HuH-7.5 (cell line): ENCODE results near the gene KCNC1.
A peak's percentile ranks its signal among the peaks of the same experiment; 100 is the strongest.

ENCODE experiments used
- DNase-seq: peaks from one replicate; pipeline ENCODE4 v3.0.0; 2011; ENCODE audit warnings: low spot score

KCNC1 gene

DNA sequence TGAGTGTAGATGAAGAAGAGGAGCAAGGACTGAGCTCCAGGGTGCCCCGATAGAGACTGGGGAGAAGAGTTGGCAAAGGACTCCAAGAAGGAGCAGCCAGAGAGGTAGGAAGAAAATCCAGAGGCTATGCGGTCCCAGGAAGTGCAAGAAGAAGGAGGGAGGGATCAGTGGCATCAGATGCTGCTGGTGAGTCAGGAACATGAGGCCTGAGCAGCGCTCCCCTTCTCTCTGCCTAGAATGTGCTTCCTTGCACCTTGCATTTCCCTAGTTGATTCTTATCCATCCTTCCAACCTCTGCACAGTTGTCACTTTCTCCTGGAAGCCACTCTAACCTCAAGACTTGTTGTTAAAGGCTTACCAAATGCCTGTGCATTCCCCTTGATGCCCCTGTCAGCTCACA is 21.3 kb downstream of the KCNC1 start:
- no peak for DNase-seq

- DNase-seq = peak; percentile 87
Measured at GRCh38 chr11:17760102-17761029, 25.8 kb downstream of the KCNC1 start.

GRCh38 chr11:17762309-17762974 is 27.9 kb downstream of the KCNC1 start:
- DNase-seq = no peak

DNA sequence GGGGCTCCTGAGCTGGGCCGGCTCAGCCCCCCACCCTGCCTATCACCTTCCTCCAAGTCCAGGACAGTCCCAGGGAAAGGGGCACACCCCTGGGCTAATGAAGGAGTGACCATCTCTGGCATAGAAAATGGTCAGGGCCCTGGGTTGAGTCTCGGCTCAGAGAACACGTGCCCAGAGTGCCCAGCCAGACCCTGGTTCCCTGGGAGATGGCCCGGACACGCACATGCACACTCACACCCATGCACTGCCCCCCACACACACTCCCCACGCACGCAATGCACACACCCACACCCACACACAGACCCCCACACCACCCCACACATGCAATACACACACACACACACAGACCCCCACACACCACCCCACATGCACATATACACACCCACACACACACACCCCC is 28.7 kb downstream of the KCNC1 start:
- DNase-seq = no peak

DNA sequence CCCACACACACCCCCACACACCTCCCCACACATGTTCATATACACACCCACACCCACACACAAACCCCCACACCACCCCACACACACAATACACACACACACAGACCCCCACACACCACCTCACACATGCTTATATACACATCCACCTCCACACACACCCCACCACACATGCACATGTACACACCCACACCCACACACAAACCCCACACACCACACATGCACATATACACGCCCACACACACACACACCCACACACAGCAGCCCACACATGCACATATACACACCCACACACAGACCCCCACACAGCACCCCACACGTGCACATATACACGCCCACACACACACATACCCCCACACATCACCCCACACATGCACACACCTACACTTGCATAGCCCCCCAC is 29.1 kb downstream of the KCNC1 start:
- DNase-seq = no peak

DNA sequence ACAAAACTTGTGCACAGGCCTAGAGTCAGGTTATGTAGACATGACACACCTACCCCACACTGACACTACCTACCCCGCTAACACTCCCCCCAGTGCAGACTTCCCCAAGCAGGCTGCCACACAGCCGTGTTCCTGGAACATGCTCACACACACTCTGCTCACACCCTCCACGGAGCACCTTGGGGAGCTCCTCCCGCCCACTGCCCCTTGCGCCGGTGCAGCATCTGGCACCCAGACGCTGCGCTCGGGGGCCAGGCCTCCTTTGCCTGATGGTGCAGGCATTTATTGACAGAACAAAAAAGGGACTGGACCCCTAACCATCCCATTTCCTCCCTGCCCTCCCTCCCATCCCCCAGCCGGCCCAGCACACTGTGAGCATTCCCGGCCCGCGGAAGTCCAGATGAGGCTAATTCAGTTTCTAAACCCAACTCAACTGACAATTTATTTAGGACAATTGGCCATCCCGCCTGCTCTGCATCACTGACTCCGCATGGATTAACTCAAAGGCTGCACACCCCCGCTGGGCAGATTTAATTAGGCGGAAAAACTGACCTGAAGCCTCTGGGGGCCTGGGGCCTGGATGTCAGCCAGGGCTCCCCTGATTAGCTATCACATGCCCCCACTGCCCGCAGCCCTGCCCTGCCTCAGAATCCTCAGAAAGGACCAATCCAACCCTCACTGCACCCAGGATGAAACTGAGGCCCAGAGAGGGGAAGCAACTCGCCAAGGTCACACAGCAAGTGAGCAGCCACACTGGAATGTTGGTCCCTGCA is 30.1 kb downstream of the KCNC1 start:
- no peak for DNase-seq

GRCh38 chr11:17765356-17766072 is 30.9 kb downstream of the KCNC1 start:
- DNase-seq = no peak

DNA sequence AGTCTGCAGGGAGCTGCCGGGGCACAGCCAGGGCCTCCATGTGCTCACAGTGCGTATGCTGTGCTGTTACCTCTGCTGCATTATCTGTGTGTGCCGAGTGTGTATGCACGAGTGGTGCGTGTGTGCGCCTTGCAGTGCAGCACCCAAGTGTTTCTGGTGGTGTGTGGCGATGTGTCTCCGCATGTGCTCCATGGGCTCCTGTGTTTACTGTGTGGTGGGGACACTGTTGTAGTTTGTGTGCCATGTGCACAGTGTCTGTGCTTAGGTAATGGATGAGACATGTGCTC is 31.4 kb downstream of the KCNC1 start:
- no peak for DNase-seq

DNA sequence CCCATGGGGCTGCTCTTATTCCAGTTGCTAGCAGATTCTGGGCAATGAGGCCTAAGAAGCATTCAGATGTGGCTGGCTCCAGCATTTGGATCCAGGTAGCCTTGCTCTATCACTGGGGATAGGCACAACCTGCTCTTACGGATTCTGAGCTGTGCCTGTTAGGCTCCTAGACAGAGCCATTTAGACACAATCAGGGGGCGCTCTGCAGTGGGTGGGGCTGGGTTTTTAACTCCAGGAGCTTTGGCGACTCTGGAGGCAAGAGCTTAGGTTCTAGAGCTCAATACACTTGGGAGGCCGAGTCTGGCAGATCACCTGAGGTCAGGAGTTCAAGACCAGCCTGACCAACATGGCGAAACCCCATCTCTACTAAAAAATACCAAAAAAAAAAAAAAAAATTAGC is 32.0 kb downstream of the KCNC1 start:
- DNase-seq = no peak

GRCh38 chr11:17767301-17767885 is 32.8 kb downstream of the KCNC1 start:
- no peak for DNase-seq

GRCh38 chr11:17767914-17768313 is 33.3 kb downstream of the KCNC1 start:
- no peak for DNase-seq

DNA sequence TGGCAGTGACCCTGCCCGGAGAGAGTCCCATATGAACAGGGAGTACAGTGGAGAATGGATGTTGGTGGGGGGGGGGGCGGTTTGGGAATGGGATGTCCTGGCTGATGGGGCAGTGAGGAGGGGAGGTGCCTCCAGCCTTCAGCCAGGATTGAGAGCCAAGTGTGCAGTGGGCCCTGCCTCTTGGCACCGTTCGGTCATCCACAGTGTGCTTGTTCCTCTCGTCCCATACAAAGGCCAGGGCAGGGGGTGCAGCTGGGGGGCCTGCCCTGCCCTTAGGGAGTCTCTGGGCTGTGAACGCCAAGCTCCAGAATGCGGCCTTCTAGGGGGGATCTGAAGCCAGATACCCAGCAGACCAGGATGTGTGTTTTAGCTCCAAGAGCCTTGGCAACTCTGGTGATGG is 34.0 kb downstream of the KCNC1 start:
- DNase-seq = no peak

DNA sequence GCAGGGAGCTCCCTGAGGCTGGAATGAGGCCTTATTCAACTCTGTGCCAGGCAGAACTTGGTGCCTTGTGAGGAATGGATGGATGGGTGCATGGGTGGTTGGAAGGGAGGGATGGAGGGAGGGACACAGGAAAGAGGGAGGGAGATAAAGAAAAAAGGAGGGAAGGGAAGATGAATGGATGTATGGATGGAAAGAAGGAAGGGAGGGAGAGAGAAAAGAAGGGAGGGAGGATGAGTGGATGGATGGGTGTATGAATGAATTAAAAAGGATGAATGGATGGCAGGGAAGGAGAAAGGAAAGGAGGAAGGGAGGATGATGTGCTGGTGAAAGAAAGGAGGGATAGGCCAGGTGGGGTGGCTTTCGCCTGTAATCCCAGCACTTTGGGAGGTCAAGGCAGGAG is 34.6 kb downstream of the KCNC1 start:
- no peak for DNase-seq

DNA sequence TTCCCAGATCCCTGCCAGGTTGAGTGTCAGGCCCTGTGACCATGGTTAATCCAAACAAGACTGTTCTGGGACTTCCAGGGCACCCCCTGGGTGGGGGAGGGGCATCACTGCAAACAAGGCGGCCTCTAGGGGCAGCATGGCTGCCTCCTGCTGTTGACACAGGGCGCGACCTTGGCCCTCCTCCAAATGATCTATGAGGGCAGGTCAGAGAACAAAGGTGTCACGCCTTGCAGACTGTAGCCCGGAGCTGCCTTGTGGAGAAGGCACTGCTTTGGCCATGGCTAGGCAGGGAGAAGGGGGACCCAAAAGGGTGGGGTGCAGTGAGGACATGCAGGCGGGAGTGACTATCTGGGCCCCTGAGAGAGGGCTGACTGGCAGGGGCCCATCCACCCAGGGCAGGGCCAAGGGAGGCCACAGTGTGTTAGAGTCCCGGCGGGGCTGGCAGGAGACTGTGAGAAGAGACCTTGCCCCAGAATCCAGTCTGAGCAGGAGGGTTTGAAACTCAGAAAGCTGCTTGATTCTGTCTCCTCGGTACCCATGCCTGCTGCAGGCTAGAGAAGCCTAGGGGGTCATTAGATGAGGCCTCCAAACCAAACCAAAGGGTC is 35.6 kb downstream of the KCNC1 start:
- peak; percentile 86 for DNase-seq

DNA sequence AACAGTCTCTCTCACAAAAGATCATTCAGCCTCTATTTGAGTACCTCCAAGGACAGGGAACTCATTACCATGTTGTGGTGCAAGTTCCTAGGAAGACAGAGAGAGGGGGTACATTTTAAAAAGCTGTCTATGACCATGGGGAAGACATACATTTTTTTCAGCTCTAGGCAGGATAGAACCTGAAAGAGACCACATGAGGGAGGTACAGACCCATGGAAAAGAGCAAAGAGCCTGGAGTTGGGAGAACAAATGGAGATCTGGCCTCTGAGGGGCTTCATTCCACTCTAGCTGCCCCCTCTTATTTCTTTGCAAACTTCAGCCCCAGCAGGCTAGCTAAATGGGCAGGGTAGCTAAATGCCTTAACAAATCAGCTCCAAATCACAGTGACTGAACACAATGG is 36.3 kb downstream of the KCNC1 start:
- no peak for DNase-seq

DNA sequence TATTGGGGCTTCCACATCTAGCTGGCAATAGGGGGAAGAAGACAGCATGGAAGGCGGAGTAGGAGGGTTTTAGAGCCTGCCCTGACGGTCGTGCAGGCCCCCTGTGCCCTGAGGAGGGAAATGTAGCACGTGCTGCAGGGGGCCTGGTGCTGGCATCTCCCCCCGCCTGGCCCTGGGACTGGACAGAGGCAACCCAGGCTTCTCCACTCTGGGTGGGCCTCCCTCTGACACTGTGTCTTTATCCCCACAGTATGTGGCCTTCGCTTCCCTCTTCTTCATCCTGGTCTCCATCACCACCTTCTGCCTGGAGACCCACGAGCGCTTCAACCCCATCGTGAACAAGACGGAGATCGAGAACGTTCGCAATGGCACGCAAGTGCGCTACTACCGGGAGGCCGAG is 36.8 kb downstream of the KCNC1 start:
- DNase-seq = no peak

DNA sequence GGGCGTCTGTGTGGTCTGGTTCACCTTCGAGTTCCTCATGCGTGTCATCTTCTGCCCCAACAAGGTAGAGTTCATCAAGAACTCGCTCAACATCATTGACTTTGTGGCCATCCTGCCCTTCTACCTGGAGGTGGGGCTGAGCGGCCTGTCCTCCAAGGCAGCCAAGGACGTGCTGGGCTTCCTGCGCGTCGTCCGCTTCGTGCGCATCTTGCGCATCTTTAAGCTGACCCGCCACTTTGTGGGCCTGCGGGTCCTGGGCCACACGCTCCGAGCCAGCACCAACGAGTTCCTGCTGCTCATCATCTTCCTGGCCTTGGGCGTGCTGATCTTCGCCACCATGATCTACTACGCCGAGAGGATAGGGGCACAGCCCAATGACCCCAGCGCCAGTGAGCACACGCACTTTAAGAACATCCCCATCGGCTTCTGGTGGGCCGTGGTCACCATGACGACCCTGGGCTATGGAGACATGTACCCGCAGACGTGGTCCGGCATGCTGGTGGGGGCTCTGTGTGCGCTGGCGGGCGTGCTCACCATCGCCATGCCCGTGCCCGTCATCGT is 37.3 kb downstream of the KCNC1 start:
- DNase-seq = no peak

DNA sequence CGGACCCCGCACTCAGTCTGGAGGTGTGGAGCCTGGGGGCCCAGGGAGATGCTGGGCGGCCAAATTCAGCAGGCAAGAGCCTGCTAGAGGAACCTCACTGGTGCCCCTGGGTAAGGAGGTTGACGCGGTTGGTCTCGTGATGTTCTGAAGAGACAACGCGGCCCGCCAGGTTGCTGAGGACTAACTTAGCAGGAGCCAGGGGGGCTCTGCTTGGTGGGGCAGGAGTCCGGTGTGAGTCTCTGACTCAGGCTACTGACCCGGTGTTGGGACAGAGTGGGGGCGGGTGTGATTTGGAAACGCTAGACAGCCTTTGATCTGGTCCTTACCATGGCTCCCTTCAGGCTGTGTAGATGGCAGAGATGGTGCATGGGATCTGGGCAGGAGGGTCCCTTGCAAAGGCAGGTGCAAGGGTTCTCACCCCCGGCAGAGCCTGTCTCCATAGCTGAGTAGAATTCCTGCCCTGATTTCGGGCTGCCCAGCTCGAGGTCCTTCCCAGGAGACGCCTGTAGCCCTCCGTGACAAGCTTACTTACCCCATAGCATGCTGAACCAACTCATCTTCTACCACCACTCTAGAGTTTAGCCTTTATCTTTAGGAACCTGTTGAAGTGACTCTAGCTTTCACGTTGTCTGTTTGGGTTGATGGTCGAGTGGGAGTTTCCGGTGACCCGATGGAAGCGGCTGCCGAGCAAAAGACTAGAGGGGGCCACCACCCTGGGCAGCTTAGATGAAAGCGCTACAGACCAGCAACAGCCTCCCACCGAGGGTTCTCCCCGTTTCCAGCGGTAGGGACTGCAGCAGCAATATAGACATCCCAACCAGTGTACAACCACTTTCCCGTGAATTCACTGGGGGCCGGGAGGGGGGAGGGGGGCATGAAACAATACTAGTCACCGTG is 38.4 kb downstream of the KCNC1 start:
- no peak for DNase-seq

DNA sequence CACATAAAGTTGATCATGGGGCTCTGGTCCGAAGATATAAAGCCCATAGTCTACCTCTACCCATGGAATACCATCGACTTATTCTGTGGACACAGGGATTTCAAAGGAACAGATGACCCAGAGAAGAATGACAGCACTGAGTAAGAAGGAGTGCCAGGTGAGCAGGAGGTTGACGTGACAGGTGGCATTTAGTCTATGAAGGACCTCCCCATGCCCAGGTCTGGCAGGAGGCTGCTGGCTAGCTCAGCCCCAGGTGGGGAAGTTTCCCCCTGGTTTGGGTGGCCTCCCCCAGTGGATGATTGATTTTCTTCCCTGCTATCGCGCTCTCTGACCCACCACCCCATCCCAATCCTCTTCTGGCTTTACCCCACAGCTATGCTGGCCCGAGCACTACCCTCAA is 39.1 kb downstream of the KCNC1 start:
- no peak for DNase-seq
